HG02870 (cell line): ENCODE measurements around the gene RPLP2.

Experiments used
- ATAC-seq: cut with Tn5 transposase; IDR thresholded peaks from one replicate; pipeline ENCODE4 v1.9.1; 2021; ENCODE audit warnings: mild to moderate bottlenecking, moderate library complexity; ENCODE audit not compliant: unreplicated experiment

RPLP2 gene

DNA sequence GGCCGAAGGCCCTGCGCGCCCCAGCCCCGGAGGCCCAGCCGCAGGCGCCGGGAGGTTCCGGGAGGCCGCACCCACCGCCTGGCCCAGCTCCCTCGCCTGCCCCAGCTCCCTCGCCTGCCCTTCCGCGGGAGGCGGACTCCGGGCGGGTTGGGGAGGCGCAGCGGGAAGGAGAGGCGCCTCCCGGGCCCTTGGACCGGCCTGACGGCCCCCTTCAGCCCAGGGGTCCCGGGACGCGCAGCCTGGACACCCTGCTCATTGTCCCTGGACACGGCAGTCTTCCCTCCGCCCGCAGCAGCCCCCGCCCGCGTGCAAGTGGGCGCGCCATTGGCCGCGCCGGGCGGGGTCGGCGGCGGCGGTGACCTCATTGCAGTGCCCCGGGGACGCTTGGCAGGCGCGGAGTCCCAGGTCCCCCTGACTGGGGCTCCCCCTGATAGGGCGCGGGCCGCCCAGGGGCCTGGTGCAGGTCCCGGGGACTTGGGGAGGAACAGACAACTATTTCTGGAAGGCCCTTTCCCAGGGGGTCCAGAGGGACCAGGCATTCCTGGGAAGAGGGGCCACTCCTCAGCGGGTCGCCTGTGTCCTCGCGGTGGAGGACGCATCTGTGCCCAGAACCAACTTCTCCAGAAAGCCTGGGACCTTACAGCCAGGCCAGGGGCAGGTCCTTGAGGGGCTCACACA lies 23.5 kb downstream of the RPLP2 start:
- ATAC-seq: peak; percentile 14

DNA sequence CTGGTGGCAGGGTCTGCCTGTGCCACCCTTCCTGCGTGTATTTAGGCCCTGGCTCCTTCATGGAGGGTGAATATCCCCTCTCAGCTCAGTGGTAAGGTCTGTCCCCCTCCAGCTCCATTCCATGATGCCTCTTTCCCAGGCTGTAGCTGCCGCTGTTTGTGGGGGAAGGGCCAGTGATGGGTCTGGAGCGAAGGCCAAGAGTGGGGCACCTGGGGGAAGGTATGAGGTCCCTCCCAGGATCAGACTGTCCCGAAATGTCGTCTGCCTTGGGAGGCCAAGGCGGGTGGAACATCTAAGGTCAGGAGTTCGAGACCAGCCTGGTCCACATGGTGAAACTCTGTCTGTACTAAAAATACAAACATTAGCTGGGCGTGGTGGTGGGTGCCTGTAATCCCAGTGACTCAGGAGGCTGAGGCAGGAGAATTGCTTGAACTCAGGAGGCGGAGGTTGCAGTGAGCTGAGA lies 24.1 kb downstream of the RPLP2 start:
- no peak for ATAC-seq

DNA sequence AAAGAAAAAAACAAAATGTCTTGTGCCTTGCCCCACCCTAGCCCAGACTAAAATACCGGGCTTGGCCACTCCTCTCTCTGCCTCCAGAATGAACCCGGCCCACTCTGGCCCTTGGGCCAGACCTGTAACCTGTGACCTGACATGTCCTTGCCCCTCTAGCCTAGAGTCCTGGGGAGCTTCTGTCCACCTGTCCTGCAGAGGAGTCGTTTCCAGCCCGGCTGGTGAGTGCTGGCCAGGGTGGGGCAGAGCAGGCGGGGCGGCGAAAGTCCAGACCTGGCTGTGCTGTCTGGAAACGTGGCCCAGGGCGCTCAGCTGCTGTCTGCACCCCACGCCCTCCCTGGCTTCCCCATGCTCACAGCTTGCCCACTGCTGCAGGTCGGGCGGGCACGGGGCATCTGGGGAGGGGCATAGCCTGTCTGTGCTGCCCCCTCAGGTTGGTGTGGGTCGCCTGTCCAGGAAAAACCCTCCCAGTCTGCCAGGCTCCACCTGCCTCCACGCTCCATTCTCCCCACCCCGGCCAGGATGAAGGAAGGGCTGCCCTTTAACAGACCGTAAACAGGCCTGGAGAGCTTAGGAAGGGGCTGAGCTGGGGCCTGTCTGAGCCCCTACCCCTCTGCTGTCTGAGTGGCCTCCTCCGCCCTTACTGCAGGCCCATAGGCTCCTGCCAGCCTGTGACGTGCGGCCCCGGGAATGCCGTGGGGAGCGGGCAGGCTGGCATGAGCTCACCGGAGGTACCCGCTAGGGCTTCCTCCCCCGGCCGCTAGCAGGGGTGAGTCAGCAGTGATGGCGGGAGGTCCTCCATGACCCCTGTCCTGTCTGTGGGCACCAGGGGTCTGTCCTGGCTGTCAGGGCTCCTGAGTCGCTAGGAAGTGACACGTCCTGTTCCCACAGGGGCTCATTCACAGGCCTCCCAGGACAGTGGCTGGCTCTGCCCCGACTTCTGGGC lies 24.9 kb downstream of the RPLP2 start:
- ATAC-seq: no peak

- ATAC-seq: no peak
Measured at GRCh38 chr11:836274-836673, 26.5 kb downstream of the RPLP2 start.

DNA sequence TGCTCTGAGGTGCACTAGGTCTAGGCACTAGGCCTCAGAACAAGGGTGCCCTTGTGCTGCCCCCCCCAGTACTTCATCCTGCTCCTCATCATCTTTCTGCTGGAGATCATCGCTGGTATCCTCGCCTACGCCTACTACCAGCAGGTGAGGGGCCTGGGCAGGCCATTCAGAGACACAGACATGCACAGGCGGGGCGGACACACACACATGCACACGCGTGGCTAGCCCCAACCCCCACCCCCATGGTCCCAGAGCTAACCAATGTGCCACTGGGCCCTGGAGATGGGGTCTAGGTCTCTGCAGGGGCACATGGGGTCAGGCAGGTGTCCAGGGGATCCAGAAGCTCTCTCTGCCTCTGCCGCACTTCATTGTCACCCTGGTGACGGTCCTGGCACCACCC lies 26.9 kb downstream of the RPLP2 start:
- ATAC-seq: no peak

GRCh38 chr11:837189-837989 lies 27.6 kb downstream of the RPLP2 start:
- ATAC-seq: no peak

- no peak for ATAC-seq
Measured at GRCh38 chr11:837990-838307, 28.2 kb downstream of the RPLP2 start.

DNA sequence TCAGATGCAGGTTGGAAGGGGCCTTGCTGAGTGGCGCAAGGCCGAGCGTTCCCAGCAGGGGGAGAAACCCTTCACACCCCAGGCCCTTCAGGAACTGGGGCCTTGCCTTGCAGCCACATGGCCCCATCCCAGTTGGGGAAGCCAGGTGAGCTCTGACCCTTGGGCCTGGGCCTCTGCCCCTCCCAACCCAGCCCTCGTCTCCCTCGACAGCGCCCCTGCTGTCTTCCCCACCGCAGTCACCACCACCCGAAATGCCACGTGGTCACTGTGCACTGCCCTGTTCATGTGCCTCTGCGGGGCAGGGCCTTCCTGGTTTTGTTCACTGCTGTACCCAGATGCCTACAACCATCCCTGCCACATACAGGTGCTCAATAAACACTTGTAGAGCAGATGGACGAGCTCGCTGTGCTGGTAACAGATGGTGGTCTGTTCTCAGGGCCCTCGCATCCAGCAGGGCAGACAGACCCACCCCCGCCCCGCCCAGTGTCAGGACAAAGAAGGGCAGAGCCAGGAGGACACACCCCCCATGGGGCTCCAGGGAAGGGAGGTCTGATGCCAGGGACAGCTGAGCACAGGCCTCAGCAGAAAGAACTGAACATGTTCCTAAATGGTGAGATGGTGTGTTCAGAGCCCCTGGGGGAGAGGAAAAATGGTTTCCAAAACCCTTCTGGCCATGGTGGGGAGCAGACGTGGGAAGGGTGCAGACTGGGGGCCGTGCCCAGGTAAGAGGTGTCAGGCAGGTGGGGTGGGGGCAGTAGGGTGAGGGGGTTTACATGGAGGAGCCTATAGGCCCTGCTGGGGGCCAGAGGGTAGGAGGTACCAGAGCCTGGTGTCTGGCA lies 28.9 kb downstream of the RPLP2 start:
- no peak for ATAC-seq

DNA sequence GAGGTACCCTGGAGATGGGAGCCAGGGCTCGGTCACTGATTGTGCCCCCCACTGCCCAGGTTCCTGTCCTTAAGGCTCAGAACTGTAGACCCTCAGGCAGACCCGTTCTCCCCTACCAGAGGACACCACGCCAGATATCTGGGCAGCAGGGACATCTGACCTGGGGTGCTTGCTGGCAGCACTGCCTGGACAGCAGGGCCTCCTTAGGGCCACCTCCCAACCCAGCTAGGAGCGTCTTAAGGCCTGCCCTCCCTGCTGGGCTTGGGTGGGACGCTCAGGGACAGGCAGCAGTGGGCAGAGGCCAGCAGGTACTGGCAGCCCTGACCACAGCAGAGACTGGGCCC lies 29.5 kb downstream of the RPLP2 start:
- no peak for ATAC-seq

- no peak for ATAC-seq
Measured at GRCh38 chr11:839875-840617, 30.3 kb downstream of the RPLP2 start.

DNA sequence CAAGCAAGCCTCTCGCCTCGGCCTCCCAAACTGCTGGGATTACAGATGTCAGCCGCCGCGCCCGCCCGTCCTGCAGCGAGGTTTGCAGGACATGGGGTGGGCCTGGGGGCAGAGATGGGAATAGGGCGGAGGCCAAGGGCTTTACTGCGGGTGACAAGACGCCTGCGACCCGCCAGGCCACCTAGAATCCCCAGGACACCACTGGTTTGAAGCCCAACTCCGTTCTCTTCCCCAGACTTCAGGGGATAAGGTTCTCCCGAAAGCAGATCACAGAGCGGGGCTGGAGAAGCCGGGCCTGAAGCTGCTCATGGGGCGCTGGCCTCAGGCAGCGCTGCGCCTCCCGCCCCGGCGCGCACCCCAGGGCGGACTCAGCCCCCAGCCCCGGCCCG lies 32.2 kb downstream of the RPLP2 start:
- peak; percentile 15 for ATAC-seq

DNA sequence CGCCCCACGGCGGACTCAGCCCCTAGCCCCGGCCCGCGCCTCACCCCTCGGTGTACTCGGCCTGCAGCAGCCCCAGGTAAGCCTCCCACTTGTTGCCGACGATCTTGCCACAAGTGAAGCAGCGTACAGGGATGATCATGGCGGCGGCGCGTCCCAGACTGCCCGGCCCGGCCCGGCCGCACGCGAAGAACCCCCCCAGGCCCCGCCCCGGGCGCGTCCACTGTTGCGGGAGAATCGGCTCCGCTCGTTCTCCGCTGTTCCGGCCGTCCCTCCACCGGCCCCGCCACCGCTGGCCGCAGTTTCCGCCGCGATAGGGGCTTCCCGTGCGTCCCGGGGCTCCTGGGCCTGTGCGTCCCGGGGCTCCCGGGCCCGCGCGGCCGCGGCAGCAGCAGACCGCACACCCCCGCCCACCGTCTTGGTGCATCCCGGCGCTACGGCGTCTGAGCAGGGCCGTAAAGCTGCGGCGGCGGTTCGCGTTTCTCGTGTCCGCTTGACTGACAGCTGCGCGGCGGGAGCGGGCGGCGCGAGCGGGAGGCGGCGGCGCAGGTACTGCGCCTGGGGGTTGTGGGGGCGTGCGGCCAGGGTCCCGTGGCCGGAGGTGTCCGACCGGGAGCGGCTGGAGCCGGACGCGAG lies 32.7 kb downstream of the RPLP2 start, which contains the start of the genes POLR2L and TSPAN4:
POLR2L (minus strand) TSS at position 160 of the 633 bp plus-strand sequence; CDS start at position 139, 21 bp downstream.
TSPAN4 (plus strand) TSS at position 483 of the 633 bp plus-strand sequence. CDS start 7,453 bp downstream, outside the sequence.
- peak; percentile 58 for ATAC-seq

DNA sequence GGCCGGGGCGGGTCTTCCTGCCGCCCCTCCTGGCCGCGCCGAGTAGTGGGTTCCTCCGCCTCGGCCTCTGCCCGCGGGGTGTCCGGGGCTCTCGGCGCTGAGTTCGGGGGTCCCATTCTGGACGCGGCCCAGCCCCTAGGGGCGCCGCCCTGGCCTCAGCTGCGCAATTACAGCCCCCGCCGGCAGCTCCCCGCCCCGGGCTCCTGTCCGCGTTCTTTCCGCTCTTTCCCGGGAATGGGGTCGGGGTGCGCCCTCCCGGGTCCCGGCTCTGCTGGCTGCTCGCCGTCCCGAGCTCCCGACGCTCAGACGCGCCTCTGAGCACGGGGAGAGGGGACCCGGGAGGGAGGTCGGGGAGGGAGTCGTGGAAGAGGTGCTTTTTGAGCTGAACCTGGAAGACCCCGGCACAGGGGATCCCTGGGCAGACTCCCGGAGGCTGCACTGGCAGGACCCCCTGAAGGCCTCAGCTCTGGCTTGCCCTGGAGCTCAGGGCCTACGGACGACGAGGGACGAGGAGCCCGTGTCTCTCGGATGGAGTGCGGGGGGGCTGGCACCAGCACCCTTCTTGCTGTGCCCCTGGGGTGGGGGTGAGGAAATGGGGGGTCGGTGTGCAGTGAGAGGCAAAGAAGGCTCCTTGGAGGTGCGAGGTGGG lies 33.4 kb downstream of the RPLP2 start:
- ATAC-seq: peak; percentile 4

DNA sequence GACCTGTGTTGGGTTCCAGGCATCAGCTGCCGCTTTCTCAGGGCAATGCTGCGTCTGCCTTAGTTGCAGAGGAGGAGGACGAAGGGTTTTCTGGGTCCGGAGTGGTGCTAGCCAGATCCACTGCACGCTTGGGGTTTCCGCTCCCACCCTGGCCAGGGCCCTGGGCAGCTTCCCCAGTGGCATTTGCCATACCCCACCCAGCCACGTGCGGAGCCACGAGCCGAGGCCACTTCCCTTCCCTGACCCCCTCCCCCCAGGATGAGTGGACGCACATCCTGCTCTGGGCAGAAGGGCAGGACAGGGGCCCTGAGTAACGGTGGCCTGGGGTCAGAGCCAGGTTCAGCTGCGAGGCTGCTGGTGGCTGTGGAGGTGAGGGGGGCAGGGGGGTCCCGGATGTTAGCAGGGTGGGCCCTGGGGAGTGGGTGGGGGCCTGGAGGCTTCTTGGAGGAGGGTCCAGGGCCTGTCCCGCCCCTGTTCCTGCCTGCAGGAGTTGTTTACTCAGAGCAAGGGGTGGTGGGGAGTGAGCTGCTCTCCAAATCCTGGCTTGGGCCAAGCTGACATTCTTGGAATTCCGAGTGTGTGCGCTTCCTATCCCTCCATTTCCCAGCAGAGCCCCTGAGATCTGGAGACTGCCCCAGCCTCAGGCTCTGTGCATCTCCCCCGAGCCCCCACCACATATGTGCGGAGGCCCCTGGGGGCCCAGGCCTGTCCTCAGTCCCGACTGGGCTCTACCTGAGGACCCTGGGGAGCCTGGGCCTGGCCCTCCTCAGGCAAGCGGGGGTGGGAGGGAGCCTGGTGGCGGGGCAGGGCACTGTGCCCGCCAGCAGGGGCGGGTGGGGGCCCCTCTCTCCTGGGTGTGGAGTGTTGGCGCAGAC lies 34.3 kb downstream of the RPLP2 start:
- no peak for ATAC-seq

DNA sequence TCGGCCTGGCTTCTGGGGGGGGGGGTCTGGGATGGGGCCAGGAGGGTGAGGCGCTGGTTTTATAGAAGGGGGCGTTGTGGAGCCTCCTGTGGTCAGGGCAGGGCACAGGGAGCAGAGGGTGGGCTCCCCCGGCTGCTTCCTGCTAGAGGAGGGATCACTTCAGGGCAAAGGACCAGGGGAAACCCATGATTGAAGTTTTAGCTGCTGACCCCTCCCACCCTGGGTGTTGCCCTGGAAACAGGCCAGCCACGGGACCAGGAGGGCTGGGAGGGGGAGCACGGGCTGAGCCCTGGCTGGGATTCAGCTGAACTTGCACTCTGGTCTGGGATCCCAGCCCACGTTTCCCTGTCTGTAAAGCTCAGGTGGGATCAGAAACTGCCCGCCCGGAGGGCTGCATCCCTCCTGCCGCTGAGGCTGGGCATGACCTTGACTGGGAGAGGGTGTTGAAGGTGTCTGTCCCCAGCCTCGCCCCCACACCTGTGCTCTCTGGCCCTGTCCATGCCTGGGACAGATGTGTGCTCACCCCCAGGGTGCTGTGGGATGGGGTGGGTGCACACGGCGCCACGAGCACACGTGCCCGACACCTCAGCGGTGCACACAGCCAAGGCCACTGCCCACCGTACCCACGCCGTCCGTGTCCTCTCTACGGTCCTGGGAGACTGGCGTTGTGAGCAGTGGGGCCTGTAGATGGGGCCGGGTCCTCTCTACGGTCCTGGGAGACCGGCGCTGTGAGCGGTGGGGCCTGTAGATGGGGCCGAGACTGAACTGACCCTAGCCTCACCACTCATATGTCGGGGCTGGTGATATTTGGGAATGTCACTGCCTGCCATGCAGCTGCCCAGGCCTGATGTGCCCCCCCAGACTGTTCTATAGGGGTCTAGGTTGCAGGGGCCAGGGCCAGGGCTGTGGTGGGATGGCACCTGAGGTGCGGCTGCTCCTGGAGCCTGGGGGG lies 35.2 kb downstream of the RPLP2 start:
- no peak for ATAC-seq

GRCh38 chr11:845872-846495 lies 36.2 kb downstream of the RPLP2 start:
- ATAC-seq: no peak
